Activated CD8-positive, alpha-beta memory T cell treated with anti-CD3 and anti-CD28 coated beads, Interleukin-2, amount 50 U/mL, for 1 hour (primary cell): ENCODE results near the gene MTERF4.
A peak's percentile ranks its signal among the peaks of the same experiment; 100 is the strongest.

Experiments used
- DNase-seq: peaks from one replicate; pipeline ENCODE4 v3.0.0-alpha.2; 2020; ENCODE audit errors: extremely low read depth

Gene MTERF4, protein sequence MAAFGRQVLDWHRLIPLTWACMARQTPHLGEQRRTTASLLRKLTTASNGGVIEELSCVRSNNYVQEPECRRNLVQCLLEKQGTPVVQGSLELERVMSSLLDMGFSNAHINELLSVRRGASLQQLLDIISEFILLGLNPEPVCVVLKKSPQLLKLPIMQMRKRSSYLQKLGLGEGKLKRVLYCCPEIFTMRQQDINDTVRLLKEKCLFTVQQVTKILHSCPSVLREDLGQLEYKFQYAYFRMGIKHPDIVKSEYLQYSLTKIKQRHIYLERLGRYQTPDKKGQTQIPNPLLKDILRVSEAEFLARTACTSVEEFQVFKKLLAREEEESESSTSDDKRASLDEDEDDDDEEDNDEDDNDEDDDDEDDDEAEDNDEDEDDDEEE

DNA sequence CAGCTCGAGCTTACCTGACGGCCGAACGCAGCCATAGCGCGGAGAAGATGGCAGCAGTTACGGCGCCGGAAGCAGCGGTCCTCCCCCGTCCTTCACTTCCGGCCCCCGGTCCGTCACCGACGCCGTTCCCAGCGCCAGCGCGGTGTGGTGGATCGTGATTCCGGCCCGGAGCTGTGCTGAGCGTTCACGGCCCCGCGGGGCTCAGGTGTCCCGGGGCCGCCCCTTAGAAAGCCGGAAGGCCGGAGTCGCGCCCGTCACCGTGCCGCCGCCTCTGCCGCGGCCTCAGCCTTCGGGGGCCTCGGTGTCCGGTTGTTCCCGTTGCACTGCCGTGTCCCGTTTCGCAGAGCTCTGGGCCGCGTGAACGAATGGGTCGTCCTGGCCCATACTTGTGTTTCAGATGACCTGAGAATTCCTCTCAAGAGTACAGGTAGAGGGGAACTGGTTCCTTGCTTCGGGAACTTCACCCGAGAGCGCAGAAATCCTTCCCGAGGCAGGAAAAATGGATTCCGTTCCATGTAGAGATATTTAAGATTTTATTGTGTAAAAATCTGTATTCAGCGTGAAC lies at the start of gene MTERF4:
TSS of gene MTERF4 (minus strand) at position 49 of the 565 bp plus-strand sequence. CDS start at position 35, 14 bp downstream.
- DNase-seq = peak; percentile 68

DNA sequence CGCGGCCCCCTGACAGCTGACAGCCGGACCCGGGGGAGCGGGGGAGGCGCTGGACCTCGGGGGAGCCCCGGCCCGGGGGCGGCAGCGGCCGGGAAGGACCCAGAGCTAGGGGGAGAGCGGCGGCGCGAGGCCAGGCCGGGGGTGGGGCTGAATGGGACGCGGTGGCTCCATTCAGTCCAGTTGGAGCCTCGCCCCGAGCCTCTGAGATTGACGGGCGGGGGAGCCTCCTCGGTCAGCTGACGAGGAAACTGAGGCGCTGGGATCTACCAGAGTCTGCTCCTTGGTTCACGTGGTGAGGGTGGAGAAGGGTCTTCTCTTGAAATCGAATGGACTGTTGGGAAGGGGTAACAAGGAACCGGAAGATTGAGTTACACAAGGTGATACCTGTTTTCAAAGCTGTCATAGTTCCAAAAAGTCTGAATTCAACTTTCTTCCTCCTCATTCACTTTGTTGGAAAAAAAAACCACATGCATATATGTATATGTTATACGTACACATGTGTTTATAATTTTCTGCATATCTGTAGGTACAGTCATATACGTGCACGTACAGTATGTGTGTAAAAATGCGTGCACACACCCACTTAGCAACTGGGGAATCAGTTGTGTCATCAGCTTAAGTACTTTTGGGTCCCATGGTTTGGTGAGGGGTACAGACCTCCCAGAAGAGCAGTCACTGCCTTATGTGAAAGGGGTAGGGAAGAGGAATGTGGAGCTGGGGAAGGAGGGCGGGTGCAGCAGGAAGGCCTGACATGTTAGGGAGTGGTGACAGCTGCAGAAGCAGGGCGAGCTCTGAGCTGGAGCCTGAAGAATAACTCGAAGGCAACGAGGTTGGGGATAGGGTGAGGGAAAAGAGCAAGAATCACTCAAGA lies 48.8 kb upstream of the MTERF4 start:
- DNase-seq = no peak

DNA sequence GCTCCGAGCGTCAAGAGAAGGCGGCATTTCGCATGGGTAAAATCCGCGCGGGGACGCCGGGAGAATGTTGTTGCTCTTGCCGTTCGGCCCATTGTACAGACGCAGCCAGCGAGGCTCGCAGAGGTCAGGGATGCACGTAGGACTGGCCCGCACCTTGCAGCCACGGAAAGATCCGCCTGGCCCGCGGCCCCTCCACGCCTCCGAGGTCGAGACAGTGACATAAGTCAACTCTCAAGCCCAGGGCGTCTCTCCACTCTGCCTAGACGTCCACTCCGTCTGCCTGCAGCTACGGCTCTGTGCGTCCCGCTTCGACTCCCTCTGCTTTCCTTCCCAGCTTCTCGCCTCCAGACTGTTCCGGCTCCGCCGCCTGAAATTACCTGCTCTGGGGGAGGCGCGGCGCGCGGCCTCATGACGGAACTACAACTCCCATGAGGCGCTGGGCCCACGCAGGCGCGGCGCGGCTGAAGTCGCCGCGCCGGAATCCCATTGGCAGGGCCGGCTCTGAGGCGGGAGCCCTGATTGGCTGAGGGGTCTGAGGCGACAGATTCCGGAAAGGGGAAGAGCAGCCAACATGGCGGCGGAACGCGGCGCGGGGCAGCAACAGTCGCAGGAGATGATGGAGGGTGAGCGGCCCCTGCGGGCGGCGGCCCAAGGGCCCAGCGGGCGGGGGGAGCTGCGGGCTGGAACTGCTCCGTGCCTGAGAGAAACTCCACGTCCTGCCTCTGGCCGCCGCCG lies 48.0 kb upstream of the MTERF4 start, which contains the start of gene PPP1R7:
TSS of gene PPP1R7 (plus strand) at position 543 of the 735 bp plus-strand sequence. CDS start at position 572, 29 bp downstream.
- DNase-seq = peak; percentile 88

DNA sequence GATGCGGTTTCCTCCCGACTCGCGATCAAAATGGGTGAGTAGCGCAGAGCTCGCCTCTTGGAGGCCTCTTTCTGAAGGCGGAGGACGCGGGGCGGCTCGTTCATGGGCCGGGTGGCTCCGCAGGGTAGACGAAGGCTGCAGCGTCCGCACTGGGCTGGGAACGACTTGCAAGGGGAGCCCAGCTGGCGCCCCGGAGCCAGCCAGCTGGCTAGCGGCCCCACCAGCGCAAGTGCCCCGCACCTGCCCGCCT lies 47.5 kb upstream of the MTERF4 start:
- DNase-seq = no peak

DNA sequence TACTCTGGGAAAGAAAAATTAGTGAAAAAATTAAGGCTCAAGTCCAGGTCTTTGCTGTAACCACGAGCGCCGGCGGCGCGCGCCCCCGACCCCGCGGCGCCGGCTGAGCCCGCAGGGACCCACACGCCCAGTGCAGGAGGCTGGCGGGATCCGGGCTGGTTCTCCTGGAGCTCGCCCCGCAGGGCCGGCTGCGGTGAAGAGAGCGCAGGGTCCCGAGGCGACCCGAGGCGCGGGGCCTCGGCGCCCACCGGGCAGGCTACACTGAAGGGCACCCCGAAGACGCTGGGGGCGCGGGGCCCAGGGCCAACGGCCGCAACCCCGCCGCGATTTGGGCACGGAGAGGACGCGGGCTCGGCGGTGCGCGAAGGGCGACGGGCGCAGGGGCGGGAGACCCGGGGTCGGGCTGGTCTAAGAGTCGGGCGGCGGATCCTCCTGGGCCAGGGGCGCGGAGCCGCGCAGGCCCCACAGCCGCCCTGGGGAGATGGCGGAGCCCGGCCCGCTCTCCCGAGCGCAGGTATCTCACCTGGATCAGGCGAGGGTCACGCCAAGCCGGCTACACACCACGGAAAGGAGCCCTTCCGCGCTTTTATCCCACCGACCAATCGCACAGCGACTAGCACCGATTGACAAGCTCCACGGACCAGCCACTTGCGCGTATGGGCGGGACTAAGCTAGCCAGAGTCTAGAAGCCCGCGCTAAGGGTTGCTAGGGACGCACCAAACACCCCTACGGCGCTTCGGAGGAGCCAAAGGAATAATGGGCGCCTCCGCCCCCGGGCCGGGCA lies 47.0 kb upstream of the MTERF4 start, which contains the start of gene PASK:
TSS of gene PASK (minus strand) at position 582 of the 784 bp plus-strand sequence. CDS start 6,440 bp downstream, outside the sequence.
- DNase-seq = peak; percentile 86

DNA sequence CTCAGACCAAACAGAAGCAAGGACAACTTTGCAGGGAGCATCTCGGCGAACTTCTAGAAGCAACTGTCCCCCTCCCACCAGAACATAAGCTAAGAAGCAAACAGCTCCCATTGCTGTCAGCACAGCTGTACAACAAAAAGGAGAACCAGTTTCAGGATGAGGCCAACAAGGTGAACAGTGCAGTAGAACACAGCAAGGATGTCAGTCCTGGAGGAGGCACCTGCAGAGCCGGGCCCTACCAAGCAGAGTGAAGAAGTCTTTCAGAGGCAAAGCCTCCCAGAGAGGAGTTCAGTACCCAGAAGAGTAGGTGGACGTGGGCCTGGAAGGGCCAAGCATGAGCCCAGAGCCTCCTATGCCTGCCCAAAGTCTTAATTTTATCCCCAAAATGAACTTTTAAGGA lies 46.2 kb upstream of the MTERF4 start:
- no peak for DNase-seq

DNA sequence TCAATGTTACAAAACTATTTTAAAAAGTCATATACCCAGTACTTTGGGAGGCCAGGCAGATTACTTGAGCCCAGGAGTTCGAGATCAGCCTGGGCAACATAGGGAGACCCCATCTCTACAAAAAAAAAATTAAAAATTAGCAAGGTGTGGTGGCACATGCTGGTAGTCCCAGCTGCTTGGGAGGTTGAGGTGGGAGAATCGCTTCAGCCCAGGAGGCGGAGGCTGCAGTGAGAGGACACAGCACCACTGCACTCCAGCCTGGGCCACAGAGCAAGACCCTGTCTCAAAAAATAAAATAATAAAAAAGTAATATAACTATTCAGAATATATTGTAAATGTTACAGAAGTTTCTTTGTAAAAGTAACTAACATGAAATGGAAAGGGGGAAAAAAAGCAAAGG lies 45.2 kb upstream of the MTERF4 start:
- no peak for DNase-seq

DNA sequence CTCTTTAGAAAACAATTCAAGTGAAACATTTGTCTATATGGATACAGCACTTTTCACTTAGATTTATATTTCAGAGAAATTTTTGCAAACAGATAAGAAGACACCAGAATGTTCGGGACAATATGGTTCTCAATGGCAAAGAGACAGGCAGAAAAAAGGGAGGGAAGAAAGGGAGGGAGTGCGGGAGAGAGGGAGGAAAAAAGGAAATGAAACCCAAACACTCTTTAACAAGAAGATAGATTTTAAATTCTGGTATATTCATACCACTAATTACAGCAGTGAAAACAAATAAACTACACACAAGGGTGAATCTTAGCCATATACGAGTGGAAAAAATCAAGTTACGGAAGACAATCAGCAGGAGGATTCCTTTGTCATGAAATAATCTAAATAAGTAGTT lies 44.2 kb upstream of the MTERF4 start:
- DNase-seq = no peak

DNA sequence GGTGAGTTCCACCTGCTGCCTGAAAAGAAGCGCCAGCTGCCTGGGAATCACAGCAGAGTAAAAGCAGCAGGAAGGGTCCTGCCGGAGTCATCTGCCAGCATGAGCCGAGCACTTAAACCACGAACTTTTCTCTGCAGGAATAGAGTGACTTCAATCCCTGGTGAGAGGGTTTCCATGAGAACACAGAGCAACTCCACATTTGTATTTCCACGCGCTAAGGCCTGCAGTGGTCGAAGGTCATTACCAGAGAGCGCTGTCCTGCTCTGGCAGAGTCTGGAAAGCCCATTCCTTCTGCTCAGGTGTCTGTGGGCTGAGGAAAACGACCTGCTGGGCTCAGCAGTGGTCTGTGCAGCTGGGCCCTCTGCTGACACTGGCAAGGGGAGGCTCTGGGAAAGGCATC lies 40.5 kb upstream of the MTERF4 start:
- no peak for DNase-seq

DNA sequence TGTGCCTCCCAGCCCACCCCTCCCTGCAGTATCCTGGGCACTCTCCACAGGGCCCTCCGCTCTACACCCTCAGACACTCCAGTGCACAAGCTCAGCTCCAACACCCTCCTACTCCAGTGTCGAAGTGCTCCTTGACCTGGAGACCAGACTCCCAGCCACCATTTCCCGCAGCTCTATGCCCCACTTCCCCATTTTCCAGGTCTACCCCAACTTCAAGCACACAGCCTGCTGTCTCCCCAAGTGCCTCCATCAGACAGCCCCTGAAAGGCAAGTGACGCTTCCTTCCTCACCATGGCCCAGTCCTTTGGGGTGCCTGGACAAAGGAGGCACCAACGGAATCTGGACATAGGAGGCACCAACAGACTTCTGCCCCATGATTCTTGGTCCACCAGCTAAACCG lies 40.0 kb upstream of the MTERF4 start:
- no peak for DNase-seq

DNA sequence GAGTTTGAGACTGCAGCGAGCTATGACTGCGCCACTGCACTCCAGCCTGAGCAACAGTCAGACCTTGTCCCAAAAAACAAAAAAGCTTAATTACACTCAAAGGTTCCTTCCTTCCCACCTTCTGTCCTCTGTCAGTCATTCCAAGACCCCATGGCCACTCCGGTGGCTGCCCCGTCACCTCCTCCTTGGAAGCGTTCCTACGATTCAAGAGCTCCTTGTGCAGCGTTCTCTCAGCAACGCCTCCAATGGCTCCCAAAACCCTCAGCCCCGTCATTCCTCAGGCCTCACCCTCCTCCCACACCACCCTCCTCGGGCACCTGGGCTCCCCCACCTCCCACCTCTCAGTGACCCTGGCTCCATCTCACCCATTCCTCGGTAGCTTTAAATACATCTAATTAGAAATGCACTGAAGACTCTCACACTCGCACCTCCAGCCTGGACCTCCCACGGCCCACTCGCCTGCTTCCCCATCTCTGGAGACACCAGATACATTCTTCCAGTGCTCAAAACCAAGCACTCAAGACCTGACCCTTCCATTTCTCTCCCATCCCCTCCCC lies 39.2 kb upstream of the MTERF4 start:
- no peak for DNase-seq

DNA sequence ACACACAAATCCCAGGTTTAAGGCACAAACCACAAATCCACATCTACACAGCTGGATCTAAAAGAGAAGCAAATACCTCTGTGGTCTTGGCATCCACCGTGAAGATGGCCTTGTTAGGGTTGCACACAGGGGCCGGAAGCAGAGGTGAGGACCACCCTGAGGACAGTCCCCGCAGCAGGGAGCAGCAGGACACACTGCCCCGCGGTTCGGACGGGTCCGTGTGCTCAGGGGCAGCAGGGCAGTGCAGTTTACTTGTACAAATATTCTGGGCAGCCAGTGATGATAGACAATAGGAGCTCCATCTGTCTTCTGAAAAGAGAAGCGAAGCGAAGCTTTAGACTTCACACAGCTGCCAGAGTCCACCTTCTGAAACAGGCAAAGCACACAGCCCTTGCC lies 38.4 kb upstream of the MTERF4 start:
- DNase-seq = no peak

DNA sequence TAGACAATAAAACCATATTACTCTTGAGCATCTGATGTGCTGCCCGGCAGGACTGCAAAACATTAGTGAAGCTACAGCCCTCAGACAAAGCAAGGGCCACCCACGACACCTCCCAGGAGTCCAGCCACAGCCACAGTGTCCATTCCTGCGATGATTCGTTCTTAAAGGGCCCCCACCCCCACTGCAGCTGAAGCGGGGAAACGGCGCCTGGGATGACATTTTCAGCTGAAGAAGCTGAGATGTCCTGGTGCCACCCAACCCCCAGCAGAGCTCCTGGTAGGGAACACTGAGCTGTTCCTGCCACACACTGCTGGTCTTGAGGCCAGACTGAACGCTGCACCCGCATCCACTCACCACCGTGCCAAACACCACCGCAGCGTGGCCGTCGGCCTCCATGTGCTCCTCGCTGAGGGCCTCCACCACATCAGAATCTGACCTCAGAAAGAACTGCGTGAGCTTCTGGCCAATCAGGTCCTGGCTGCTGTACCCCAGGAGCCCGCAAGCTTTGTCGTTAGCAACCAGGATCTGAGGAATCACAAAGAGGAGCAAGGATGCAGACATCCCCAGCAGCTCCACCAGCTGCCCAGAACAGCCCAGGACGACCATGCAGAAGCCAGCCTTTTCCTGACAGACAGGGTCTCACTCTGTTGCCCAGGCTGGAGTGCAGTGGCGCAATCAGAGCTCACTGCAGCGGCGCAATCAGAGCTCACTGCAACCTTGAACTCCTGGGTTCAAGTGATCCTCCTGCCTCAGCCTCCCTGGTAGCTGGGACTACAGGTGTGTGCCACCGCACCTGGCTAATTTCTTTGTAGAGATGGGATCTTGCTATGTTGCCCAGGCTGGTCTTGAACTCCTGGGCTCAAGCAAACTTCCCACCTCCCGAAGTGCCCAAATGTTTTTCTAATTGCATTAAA lies 37.7 kb upstream of the MTERF4 start:
- DNase-seq = no peak

DNA sequence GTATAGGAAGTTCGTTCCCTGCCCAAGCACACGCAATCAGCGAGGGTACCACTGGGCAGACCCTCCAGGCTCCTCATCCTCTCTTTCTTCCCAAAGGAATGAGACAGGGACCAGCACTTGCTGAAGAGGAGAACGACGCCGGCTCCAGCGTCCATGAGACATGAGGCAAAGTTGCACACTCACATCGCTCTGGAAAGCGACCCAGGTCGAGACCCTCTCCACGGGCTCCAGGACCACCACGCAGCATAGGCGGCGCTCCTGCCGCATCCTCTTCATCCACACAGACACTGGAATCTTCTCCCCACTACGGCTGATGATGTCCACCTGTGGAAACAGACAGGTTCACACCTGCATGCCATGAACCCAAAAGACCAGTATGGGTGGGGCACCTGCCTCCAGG lies 36.4 kb upstream of the MTERF4 start:
- no peak for DNase-seq

DNA sequence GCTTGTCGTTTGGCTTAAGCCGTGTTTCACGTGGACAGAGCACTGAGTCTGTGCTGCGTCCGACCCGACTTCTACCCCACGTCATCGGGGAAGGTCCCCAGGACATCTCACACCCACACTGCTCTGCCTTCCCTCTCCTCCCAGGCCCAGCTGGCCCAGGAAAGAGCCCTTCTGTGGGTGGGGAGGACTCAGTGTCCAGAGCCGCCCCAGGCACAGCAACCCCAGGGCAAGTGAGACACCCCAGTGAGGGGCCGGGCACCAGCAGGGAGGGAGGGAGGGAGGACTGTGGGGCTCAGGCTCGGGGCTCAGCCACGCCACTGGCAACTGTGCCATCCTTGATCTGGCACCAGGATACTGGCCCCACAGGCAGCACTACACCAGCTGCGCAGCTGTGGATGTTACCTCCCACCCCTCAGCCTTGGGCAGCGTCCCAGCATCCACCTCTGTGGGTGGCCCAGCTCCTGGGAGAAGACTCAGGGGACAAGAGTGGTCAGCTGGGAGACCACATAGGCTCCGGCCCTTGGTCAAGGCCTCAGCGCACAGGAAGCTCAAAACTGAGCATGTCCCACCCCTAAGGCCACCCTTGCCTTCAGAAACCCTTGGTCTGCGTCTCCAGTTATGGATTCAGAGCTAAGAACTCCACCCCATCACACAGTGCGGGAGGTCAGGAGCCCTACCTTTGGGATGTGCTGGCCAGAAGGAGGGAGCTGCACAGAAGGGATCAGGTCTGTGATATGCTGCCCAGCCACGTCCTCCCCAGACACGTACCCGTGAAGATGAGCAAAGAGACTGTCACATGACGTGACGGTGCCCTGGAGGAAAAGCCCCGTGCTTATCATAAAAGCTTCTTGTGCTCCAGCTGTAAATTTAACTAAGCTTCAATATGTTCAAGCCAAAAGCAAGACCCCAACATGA lies 35.4 kb upstream of the MTERF4 start:
- DNase-seq = no peak

DNA sequence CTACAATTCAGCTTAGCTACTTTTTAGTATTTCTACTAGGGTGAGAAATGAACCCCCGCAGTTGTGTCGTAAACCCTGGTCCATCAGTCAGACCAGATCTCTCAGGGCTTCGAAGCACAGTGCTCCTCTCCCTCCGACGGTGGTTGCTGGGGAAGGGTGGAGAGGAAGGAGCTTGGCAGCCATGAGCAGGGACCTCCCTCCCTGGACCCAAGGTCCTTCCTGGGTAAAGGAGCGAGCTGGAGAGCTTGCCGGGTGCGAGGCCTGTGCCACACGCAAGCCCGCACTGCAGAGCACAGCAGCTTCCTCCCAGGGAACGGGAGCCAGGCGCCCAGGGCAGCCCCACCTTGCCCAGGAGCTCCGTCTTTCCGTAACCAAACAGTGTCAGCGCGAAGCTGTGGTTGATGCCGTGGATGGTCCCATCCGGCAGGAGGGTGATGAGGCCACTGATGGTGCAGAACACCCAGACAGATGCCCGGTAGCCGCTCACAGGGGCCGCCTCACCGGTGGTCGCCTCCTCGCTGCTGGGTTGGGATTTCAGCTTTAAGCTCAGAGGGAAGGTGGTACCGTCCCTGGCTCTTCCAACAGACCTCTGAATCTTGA lies 34.7 kb upstream of the MTERF4 start:
- DNase-seq = no peak

DNA sequence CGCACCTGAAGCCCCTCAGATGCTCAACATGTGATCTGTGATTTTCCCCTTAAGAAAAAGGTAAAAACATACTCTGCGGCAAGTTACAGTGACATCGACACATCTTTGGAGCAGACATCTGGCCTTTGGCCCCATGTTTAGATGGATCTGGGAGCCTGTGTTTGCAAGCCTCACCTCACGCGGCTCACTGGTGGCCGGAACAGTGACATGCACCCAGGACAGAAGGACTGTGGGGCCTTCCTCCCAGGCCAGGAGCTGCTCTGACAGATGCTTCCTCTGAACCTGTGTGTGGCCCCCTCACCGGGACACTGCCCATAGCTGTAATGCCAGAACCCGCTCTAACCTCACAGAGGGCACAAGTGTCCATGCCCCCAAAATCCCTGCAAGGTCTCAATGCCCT lies 34.1 kb upstream of the MTERF4 start:
- no peak for DNase-seq

DNA sequence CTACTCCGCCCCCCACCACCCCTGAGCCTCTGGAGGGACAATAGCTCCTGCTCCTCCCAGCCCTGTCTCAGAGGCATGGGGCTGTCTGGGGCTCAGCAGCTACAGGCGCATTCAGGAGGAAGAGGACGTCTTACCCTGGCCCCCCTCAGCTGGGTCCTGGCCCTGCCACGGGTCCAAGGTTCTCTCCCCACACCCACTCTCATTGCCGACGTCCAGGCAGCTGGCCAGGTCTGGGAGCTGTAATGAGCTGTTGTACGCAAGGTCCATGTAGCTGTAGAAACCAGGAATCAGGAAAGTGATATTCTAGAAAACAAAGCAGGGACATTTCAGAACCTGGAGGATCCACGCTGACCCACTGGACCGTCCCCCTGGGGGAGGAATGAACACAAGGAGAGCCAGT lies 33.6 kb upstream of the MTERF4 start:
- DNase-seq = no peak
